Kidney epithelial cell (primary cell): ENCODE results near the gene AGMO. TPM values are rescaled to one million over a fixed set of nuclear protein-coding genes. Genes with fewer than 3 reads are reported as not detected.

Experiments used
- DNase-seq: peaks from one replicate; pipeline ENCODE4 v3.0.0-alpha.2; 2010; ENCODE audit warnings: low read depth
- H3K27me3 ChIP-seq: 2 replicates; pipeline ENCODE4 v1.6.0; 2011; ENCODE audit warnings: low read length; ENCODE audit not compliant: control insufficient read depth, insufficient read depth
- H3K36me3 ChIP-seq: 2 replicates; pipeline ENCODE4 v1.5.1; 2011; ENCODE audit warnings: low read length; ENCODE audit not compliant: control insufficient read depth, insufficient read depth
- H3K4me3 ChIP-seq: 2 replicates; pipeline ENCODE4 v1.5.1; 2011; ENCODE audit warnings: low read depth, mild to moderate bottlenecking, control low read depth, low read length
- total RNA-seq: library from RNA; depleted of rRNA; stranded (reverse); fragments of >200 nt; gene quantifications from 2 replicates; pipeline ENCODE4 v1.2.3, GENCODE V29; 2015
- TF ChIP-seq, protein P1 (sequence below): IDR thresholded peaks from 2 replicates; pipeline ENCODE4 v1.5.1; 2011; ENCODE audit warnings: mild to moderate bottlenecking, moderate library complexity, low read length, control low read depth, inconsistent platforms; ENCODE audit not compliant: insufficient read depth, poor library complexity, severe bottlenecking

AGMO gene
- total RNA-seq, 1 donor from 2014 or later: 0.04 TPM

DNA sequence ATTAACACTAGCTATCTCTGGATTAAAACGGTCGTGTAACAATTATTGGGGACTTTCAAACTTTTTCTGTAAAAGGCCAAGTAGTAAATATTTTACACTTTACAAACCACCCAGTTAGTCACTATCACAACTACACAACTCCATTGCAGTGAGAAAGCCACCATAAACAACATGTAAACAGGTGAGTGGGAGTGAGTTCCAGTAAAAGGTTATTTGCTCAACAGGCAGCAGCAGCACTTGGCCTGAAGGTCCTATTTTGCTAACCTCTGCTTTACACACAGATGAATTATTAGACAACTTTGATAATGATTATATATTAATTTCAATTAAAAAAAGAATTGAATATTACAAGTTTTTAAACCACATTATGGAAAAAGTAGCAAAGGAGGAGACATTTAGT, 15.8 kb upstream of the AGMO start:
- Histone ChIP-seq H3K4me3 (no peak overlapping the region), H3K27me3 (no peaks in the 10 kb centered on the region), H3K36me3 (no peaks in the 10 kb centered on the region)
- DNase-seq: no peak
- TF ChIP-seq, protein P1, sequence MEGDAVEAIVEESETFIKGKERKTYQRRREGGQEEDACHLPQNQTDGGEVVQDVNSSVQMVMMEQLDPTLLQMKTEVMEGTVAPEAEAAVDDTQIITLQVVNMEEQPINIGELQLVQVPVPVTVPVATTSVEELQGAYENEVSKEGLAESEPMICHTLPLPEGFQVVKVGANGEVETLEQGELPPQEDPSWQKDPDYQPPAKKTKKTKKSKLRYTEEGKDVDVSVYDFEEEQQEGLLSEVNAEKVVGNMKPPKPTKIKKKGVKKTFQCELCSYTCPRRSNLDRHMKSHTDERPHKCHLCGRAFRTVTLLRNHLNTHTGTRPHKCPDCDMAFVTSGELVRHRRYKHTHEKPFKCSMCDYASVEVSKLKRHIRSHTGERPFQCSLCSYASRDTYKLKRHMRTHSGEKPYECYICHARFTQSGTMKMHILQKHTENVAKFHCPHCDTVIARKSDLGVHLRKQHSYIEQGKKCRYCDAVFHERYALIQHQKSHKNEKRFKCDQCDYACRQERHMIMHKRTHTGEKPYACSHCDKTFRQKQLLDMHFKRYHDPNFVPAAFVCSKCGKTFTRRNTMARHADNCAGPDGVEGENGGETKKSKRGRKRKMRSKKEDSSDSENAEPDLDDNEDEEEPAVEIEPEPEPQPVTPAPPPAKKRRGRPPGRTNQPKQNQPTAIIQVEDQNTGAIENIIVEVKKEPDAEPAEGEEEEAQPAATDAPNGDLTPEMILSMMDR: no peak

DNA sequence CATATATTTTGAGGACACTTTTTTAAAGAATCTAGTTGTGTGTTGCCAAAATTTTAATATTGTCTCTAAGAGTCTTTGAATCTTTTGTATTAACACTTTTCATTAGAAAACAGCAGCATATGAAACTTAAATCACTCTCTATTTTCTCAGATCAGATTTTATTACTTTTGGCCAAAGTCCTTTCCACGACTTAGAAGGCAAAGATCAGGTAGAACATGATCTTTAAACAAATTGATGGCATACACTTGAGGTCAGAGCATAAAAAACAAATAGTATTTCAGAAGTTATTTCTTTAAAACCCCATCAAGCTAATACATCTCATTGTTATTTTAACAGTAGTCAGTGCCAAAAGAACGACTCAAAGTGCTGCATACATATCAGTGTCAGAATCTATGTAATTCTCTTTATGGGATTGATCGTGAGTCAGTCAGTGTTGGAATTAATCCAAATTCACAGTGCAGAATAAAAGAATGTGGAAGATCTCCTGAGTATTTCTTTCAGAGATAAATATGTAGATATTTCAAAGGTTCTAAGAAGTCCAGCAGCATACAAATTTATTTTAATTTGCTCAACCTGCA, 9.6 kb upstream of the AGMO start:
- TF ChIP-seq, protein P1: no peak
- no peaks in the 10 kb centered on the region for H3K36me3 ChIP-seq
- DNase-seq: no peak
- H3K27me3 ChIP-seq: no peaks in the 10 kb centered on the region
- no peak overlapping the region for H3K4me3 ChIP-seq

DNA sequence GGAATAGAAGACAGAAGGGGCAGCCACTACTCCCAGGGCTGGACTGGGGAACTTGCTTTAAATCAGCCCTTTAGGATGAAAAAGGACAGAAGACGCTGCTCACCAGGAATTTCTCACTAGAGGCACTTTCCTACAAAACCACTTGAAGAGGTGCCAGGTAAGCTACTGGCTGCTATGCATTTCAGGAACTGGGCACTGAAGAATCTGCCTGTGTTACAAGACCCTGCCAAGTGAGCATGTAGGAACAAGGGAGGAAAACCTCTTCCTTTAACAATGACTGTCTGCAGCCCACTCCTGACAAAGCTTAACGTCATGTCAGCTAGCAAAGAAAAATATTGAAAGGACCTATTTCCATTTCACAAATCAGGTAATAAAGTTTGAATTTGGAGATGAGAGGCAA, 5.8 kb upstream of the AGMO start:
- TF ChIP-seq, protein P1: no peak
- no peak for DNase-seq

DNA sequence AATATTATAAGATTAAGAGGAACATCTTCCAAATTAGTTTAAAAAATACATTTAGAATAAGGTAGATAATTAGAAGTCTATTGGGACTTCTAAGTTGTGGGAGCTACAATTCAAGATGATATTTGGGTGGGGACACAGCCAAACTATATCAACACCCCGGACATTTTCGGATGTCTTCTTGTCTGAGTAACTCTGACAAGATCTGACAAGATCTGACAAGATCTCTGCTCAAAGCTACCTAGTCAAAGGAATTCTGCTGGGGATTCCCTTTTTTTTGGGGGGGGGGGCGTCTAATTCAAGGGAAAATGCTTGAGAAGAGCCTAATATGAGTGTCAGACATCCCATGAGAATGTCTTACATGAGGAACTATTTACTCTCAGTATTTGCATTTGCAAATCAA, 5.2 kb upstream of the AGMO start:
- no peak overlapping the region for H3K4me3 ChIP-seq
- TF ChIP-seq, protein P1: no peak
- DNase-seq: no peak

More for the DNA sequence above, 5.8 kb upstream of the AGMO start:
- Histone ChIP-seq H3K4me3 (no peak overlapping the region), H3K36me3 (no peaks in the 10 kb centered on the region), H3K27me3 (no peaks in the 10 kb centered on the region)

DNA sequence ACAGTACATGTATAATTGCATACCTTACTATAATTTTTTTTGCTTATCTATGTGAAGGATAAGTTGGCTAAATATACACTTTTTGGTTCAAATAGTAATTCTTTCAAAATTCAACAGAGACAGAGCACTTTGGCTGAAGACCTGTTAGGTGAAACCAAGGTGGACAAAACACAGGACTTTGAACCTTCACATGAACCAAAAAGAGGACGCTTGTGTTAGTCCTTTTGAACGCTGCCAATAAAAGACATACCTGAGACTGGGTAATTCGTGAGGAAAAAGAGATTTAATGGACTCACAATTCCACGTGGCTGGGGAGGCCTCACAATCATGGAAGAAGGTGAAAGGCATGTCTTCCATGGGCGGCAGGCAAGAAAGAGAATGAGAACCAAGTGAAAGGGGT, 4.7 kb upstream of the AGMO start:
- Histone ChIP-seq H3K27me3 (no peaks in the 10 kb centered on the region), H3K4me3 (no peak overlapping the region), H3K36me3 (no peaks in the 10 kb centered on the region)
- TF ChIP-seq, protein P1: no peak
- DNase-seq: no peak

More for the DNA sequence above, 5.2 kb upstream of the AGMO start:
- Histone ChIP-seq H3K27me3 (no peaks in the 10 kb centered on the region), H3K36me3 (no peaks in the 10 kb centered on the region)

DNA sequence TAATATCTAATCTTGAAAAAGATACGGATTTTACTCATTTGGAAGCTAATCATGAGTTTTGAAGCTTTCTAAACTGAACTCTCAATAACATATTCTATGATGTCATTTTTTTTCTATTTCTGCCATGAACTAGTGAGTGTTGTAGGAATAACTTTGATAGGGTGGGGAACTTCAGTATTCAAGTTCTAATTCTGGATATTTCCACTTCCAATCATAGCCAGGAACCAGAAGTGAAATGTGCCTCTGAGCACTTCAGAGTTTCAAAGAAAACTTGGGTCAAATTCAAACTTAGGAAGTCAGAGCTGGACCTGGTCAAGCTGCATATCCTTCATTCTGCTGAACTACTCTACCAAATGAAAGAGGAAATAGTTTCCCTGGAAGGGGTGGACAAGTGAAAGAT, 847 bp downstream of the AGMO start:
- no peaks in the 10 kb centered on the region for H3K27me3 ChIP-seq
- TF ChIP-seq, protein P1: no peak
- H3K36me3 ChIP-seq: no peaks in the 10 kb centered on the region
- no peak for DNase-seq
- H3K4me3 ChIP-seq: no peak overlapping the region
